Liver (tissue), 3 donors: ENCODE measurements around the gene TAGLN.

Source experiments
- JUND ChIP-seq, 2 donors: IDR thresholded peaks; 2 replicates each; pipeline ENCODE4 v1.6.1; 2016; ENCODE audit warnings: antibody characterized with exemption in 2 of 2
- TAF1 ChIP-seq: conservative IDR thresholded peaks from 2 replicates; pipeline ENCODE4 v1.6.1; 2016; ENCODE audit warnings: antibody characterized with exemption, mild to moderate bottlenecking
- TF ChIP-seq, protein P1 (sequence below): fragments of 150-350 bp; IDR thresholded peaks from 2 replicates; pipeline ENCODE4 v1.5.1; 2017; ENCODE audit warnings: improper control_type of control experiment, low read depth, low read length; ENCODE audit not compliant: missing input control
- TF ChIP-seq, protein P2 (sequence below): IDR thresholded peaks from 2 replicates; pipeline ENCODE4 v1.6.1; 2016; ENCODE audit warnings: antibody characterized with exemption, mild to moderate bottlenecking
- donor health status: healthy.
- donor health status: healthy.

- TF ChIP-seq, protein P1, sequence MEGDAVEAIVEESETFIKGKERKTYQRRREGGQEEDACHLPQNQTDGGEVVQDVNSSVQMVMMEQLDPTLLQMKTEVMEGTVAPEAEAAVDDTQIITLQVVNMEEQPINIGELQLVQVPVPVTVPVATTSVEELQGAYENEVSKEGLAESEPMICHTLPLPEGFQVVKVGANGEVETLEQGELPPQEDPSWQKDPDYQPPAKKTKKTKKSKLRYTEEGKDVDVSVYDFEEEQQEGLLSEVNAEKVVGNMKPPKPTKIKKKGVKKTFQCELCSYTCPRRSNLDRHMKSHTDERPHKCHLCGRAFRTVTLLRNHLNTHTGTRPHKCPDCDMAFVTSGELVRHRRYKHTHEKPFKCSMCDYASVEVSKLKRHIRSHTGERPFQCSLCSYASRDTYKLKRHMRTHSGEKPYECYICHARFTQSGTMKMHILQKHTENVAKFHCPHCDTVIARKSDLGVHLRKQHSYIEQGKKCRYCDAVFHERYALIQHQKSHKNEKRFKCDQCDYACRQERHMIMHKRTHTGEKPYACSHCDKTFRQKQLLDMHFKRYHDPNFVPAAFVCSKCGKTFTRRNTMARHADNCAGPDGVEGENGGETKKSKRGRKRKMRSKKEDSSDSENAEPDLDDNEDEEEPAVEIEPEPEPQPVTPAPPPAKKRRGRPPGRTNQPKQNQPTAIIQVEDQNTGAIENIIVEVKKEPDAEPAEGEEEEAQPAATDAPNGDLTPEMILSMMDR = no peak
- TF ChIP-seq TAF1 = no peak
- no peak for TF ChIP-seq JUND (IDR thresholded peaks at IDR 0.05)
- TF ChIP-seq, protein P2, sequence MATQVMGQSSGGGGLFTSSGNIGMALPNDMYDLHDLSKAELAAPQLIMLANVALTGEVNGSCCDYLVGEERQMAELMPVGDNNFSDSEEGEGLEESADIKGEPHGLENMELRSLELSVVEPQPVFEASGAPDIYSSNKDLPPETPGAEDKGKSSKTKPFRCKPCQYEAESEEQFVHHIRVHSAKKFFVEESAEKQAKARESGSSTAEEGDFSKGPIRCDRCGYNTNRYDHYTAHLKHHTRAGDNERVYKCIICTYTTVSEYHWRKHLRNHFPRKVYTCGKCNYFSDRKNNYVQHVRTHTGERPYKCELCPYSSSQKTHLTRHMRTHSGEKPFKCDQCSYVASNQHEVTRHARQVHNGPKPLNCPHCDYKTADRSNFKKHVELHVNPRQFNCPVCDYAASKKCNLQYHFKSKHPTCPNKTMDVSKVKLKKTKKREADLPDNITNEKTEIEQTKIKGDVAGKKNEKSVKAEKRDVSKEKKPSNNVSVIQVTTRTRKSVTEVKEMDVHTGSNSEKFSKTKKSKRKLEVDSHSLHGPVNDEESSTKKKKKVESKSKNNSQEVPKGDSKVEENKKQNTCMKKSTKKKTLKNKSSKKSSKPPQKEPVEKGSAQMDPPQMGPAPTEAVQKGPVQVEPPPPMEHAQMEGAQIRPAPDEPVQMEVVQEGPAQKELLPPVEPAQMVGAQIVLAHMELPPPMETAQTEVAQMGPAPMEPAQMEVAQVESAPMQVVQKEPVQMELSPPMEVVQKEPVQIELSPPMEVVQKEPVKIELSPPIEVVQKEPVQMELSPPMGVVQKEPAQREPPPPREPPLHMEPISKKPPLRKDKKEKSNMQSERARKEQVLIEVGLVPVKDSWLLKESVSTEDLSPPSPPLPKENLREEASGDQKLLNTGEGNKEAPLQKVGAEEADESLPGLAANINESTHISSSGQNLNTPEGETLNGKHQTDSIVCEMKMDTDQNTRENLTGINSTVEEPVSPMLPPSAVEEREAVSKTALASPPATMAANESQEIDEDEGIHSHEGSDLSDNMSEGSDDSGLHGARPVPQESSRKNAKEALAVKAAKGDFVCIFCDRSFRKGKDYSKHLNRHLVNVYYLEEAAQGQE = no peak
Observed at GRCh38 chr11:117189941-117190544, 9.1 kb upstream of the TAGLN start.
